Activated naive CD8-positive, alpha-beta T cell treated with anti-CD3 and anti-CD28 coated beads, Interleukin-2, amount 50 U/mL, for 24 hours (primary cell): Measurements from ENCODE around the gene GABARAPL2.
"Not testable (repeated sequence)": the region's sequence is repeated elsewhere in the genome, so short reads cannot be mapped to it uniquely, and the experiment has no call there.

Source experiments
- ATAC-seq: fragments of 150-1000 bp; cut with Tn5 transposase; one replicate; pipeline ENCODE4 v1.10.0; 2021
- DNase-seq: peaks from one replicate; pipeline ENCODE4 v3.0.0; 2021
- H3K27ac Mint-ChIP-seq: one replicate; pipeline ENCODE4 v1.8.0; 2021; ENCODE audit warnings: mild to moderate bottlenecking, mixed read lengths
- H3K27me3 Mint-ChIP-seq: one replicate; pipeline ENCODE4 v1.8.0; 2021; ENCODE audit warnings: mixed read lengths
- H3K36me3 Mint-ChIP-seq: one replicate; pipeline ENCODE4 v1.8.0; 2021; ENCODE audit warnings: low read depth, mixed read lengths
- H3K4me1 Mint-ChIP-seq: one replicate; pipeline ENCODE4 v1.8.0; 2021; ENCODE audit warnings: mixed read lengths
- H3K4me3 Mint-ChIP-seq: one replicate; pipeline ENCODE4 v1.8.0; 2021; ENCODE audit warnings: mild to moderate bottlenecking, moderate library complexity, mixed read lengths
- H3K9me3 Mint-ChIP-seq: one replicate; pipeline ENCODE4 v1.8.0; 2021; ENCODE audit warnings: mixed read lengths

The GABARAPL2 gene, protein sequence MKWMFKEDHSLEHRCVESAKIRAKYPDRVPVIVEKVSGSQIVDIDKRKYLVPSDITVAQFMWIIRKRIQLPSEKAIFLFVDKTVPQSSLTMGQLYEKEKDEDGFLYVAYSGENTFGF

GRCh38 chr16:75566040-75566757, at the start of gene GABARAPL2:
TSS of gene GABARAPL2 (plus strand) at chr16:75566379. CDS start at chr16:75566487, 108 bp downstream.
- peaks cover 38% of the 10 kb centered on the region for H3K4me1 Mint-ChIP-seq
- H3K27me3 Mint-ChIP-seq: peaks cover 2% of the 10 kb centered on the region
- H3K4me3 Mint-ChIP-seq: peak within 1 kb of the TSS; percentile 93
- no peaks in the 10 kb centered on the region for H3K9me3 Mint-ChIP-seq
- peaks cover 14% of the 10 kb centered on the region for H3K36me3 Mint-ChIP-seq
- DNase-seq (peak; percentile 95), ATAC-seq (peak; percentile 72)
- H3K27ac Mint-ChIP-seq: peak within 1 kb of the TSS; percentile 87

- H3K36me3 Mint-ChIP-seq: no peaks in the 10 kb centered on the region
- H3K4me1 Mint-ChIP-seq: peaks cover 8% of the 10 kb centered on the region
- ATAC-seq (no peak), DNase-seq (no peak)
- no peak overlapping the region for H3K27ac Mint-ChIP-seq
- H3K27me3 Mint-ChIP-seq: no peaks in the 10 kb centered on the region
- H3K9me3 Mint-ChIP-seq: no peaks in the 10 kb centered on the region
- no peak overlapping the region for H3K4me3 Mint-ChIP-seq
Measured at GRCh38 chr16:75519175-75519574, 47.0 kb upstream of the GABARAPL2 start.

- no peaks in the 10 kb centered on the region for H3K27me3 Mint-ChIP-seq
- H3K9me3 Mint-ChIP-seq: no peaks in the 10 kb centered on the region
- ATAC-seq: no peak
- no peak overlapping the region for H3K27ac Mint-ChIP-seq
- DNase-seq: no peak
- H3K4me1 Mint-ChIP-seq: no peaks in the 10 kb centered on the region
- H3K36me3 Mint-ChIP-seq: no peaks in the 10 kb centered on the region
- no peak overlapping the region for H3K4me3 Mint-ChIP-seq
Measured at GRCh38 chr16:75526032-75526790, 40.0 kb upstream of the GABARAPL2 start.

- no peak overlapping the region for H3K4me3 Mint-ChIP-seq
- no peaks in the 10 kb centered on the region for H3K36me3 Mint-ChIP-seq
- no peak for ATAC-seq
- no peaks in the 10 kb centered on the region for H3K4me1 Mint-ChIP-seq
- no peak overlapping the region for H3K27ac Mint-ChIP-seq
- no peak for DNase-seq
- no peaks in the 10 kb centered on the region for H3K27me3 Mint-ChIP-seq
- no peaks in the 10 kb centered on the region for H3K9me3 Mint-ChIP-seq
Measured at GRCh38 chr16:75527825-75528299, 38.3 kb upstream of the GABARAPL2 start.

DNA sequence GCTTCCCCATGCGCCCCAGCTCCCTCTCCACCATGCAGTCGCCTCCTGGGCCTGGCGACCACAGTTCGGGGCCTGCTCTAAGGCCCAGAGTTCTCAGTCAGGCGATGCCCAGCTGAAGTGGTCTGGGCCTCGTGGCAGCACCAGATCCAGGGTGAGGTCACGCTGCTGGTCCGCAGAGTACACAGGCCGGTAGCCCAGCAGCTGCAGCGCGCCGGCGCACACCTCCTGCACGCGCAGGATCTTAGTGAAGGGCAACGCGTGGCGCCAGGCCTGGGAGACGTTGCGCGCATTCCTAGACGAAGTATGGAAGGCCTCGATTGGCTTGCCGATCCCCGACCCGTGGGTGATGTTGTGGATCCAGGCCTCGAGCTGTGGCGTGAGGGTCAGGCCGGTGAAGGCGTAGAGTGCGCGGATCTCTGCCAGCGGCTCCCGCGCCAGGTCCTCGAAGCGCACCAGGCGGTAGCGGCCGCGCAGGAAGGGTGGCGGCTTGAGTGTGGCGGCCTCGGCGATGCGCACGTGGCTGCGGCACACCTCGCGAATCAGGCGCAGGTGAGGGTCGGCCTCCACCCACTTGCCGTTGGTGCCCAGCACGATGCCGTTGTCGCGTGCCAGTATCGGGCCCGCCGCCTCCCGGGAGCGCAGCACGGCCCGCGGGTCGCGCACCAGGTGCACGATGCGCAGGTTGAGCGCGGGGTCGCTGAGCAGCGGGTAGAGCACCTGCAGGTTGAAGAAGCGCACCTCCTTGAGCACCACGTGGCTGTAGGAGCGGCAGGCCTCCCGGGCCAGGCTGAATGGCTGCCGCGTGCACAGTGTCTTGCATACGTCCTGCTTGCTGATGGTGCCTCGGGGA, 36.9 kb upstream of the GABARAPL2 start:
- DNase-seq: no peak
- no peak overlapping the region for H3K4me3 Mint-ChIP-seq
- no peaks in the 10 kb centered on the region for H3K4me1 Mint-ChIP-seq
- H3K27ac Mint-ChIP-seq: no peak overlapping the region
- no peaks in the 10 kb centered on the region for H3K36me3 Mint-ChIP-seq
- H3K9me3 Mint-ChIP-seq: no peaks in the 10 kb centered on the region
- no peaks in the 10 kb centered on the region for H3K27me3 Mint-ChIP-seq
- no peak for ATAC-seq

DNA sequence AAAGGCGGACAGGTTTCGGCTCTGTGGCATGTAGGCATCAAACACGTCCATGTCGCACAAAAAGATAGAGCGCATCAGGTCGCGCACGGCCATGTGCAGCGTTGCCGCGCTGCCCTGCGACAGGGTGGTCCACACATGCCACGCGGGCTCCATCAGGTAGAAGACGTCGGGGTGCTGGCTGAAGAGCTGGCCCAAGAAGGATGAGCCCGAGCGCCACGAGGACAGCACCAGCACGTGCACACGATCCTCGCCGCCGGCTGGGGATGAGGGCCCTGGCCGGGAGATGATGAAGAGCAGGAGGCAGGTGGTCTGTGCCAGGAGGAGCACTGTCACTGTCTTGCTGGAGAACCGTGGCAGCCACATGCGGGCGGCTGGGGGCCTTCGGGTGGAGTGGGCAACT, 36.2 kb upstream of the GABARAPL2 start:
- no peaks in the 10 kb centered on the region for H3K36me3 Mint-ChIP-seq
- no peak overlapping the region for H3K27ac Mint-ChIP-seq
- ATAC-seq (no peak), DNase-seq (no peak)
- no peaks in the 10 kb centered on the region for H3K9me3 Mint-ChIP-seq
- no peaks in the 10 kb centered on the region for H3K4me1 Mint-ChIP-seq
- no peaks in the 10 kb centered on the region for H3K27me3 Mint-ChIP-seq
- no peak overlapping the region for H3K4me3 Mint-ChIP-seq

- no peak for DNase-seq
- H3K27ac Mint-ChIP-seq: no peak overlapping the region
- no peaks in the 10 kb centered on the region for H3K27me3 Mint-ChIP-seq
- ATAC-seq: peak; percentile 22
- H3K4me3 Mint-ChIP-seq: no peak overlapping the region
- H3K9me3 Mint-ChIP-seq: no peaks in the 10 kb centered on the region
- no peaks in the 10 kb centered on the region for H3K4me1 Mint-ChIP-seq
- H3K36me3 Mint-ChIP-seq: no peaks in the 10 kb centered on the region
Measured at GRCh38 chr16:75532142-75532765, 33.9 kb upstream of the GABARAPL2 start.

DNA sequence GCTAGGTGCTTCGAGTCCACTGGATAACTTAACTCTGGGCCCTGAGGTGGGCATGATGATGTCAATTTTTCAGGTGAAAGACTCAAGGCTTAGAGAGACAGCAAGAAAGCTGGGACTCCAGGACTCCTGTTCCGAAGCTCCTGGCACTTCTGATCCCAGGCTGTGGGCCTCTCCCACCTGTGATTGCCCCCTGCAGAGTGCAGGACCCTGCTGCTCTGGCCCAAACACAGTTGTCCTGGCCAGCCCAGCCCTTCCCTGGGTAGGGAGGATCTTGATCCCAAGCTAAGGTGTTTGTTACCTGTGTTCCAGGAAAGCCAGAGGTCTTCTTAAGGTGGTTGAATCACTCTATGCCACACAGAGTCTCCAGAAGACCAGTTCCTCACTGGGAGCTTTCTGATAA, 33.4 kb upstream of the GABARAPL2 start:
- Mint-ChIP-seq H3K9me3 (no peaks in the 10 kb centered on the region), H3K4me1 (no peaks in the 10 kb centered on the region)

GRCh38 chr16:75534560-75535205, 31.5 kb upstream of the GABARAPL2 start:
- no peak for DNase-seq
- H3K36me3 Mint-ChIP-seq: no peaks in the 10 kb centered on the region
- no peak overlapping the region for H3K4me3 Mint-ChIP-seq
- H3K9me3 Mint-ChIP-seq: no peaks in the 10 kb centered on the region
- no peaks in the 10 kb centered on the region for H3K27me3 Mint-ChIP-seq
- H3K4me1 Mint-ChIP-seq: no peaks in the 10 kb centered on the region
- no peak overlapping the region for H3K27ac Mint-ChIP-seq
- no peak for ATAC-seq

More for the DNA sequence above, 33.4 kb upstream of the GABARAPL2 start:
- ATAC-seq (no peak), DNase-seq (no peak)
- Mint-ChIP-seq H3K27me3 (no peaks in the 10 kb centered on the region), H3K4me3 (no peak overlapping the region), H3K27ac (no peak overlapping the region), H3K36me3 (no peaks in the 10 kb centered on the region)

- Mint-ChIP-seq H3K4me3 (no peak overlapping the region), H3K27me3 (no peaks in the 10 kb centered on the region), H3K27ac (no peak overlapping the region), H3K4me1 (no peaks in the 10 kb centered on the region), H3K9me3 (no peaks in the 10 kb centered on the region), H3K36me3 (no peaks in the 10 kb centered on the region)
- DNase-seq (no peak), ATAC-seq (no peak)
Measured at GRCh38 chr16:75535211-75535843, 30.9 kb upstream of the GABARAPL2 start.

DNA sequence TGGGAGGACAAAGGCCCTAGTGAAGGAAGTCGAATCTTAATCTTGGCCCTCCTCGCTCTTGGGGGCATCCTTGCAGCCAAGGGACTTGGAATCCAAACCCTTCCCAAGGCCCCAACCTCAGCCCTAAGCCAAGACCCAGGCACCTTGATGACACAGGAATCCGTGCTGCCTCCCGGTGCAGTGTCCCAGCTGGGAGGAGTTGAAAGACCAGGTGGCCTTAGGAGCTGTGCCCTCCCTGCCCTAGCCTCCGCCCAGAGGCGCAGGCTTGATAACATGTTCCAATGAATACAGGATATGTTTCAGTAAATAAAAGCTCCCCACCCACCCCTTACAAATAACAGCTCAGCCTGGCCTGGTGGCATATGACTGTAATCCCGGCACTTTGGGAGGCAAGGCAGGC, 30.3 kb upstream of the GABARAPL2 start, which contains the start of gene CHST5:
CHST5 (minus strand) TSS at position 208 of the 400 bp plus-strand sequence. CDS start 5,724 bp downstream, outside the sequence.
- Mint-ChIP-seq H3K27me3 (no peaks in the 10 kb centered on the region), H3K4me1 (no peaks in the 10 kb centered on the region), H3K27ac (no peak within 1 kb of the TSS), H3K36me3 (no peaks in the 10 kb centered on the region), H3K4me3 (no peak within 1 kb of the TSS), H3K9me3 (no peaks in the 10 kb centered on the region)
- no peak for DNase-seq
- ATAC-seq: no peak

GRCh38 chr16:75537776-75538175, 28.4 kb upstream of the GABARAPL2 start:
- no peaks in the 10 kb centered on the region for H3K27me3 Mint-ChIP-seq
- ATAC-seq: no peak
- H3K27ac Mint-ChIP-seq: no peak overlapping the region
- no peak for DNase-seq
- peaks cover 2% of the 10 kb centered on the region for H3K36me3 Mint-ChIP-seq
- H3K4me3 Mint-ChIP-seq: no peak overlapping the region
- no peaks in the 10 kb centered on the region for H3K4me1 Mint-ChIP-seq
- H3K9me3 Mint-ChIP-seq: no peaks in the 10 kb centered on the region

DNA sequence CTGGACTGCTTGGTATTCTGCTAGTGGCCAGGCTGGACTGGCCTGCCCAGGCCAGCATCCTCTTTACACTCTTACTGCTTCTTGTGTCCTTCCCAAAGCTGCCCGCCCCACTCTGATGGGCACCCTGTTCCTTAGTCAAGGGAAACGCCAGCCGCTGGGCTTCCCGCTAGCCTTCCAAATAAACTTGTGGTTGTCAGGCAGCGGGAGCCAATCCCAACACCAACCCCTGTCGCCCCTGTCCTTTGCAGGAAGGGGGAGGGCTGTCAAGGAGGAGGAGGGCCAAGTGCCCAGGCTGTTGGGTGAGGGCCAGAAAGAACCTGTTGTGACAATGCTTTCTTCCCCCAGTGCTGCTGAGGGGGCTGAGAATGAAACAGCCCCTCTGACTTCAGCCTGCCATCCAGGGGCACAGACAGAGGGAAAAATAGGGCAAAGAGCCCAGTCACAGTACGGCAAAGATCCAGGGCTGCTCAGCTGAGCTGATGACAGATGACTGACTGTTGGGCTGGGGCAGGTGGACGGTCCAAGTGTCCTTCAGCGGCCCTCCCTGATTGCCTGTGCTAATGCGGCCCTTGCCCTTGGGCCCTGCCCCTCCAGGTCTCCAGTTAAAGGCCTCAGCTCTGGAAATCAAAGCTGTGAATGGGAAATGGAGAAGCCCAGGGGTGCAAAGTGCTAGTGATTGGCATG, 27.2 kb upstream of the GABARAPL2 start:
- H3K4me3 Mint-ChIP-seq, ATAC-seq, H3K4me1 Mint-ChIP-seq, H3K27me3 Mint-ChIP-seq, H3K27ac Mint-ChIP-seq, H3K36me3 Mint-ChIP-seq, DNase-seq, H3K9me3 Mint-ChIP-seq: not testable (repeated sequence)
